ENCODE data around the gene TBC1D25.

TBC1D25 gene

DNA sequence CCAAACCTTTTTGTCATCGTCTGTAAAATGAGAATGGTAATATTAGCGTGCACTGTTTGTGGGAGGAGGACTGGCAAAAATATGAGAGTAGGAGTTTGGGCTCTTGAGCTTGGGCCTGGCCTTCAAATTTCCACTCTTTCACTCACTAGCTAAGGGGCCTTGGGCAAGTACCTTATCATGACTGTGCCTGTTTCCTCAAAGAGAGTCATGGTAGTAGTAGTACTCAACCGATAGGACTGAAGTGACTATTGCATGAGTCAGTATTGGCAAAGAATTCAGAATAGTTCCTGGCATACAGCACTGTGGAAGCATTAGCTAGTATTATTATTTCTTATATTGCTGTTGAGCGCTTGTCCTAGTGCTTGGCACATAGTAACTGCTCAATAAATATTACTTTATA, 18.8 kb downstream of the TBC1D25 start:
- Histone ChIP-seq H4K20me1 (ENCODE audit: insufficient read depth, low read length, poor library complexity, severe bottlenecking) (no peaks in the 10 kb centered on the region), H3K9ac (ENCODE audit: low read depth, low read length, poor library complexity, severe bottlenecking) (no peak overlapping the region), H3K4me1 (ENCODE audit: insufficient read depth, low read length, poor library complexity, severe bottlenecking) (no peaks in the 10 kb centered on the region), H3K4me2 (ENCODE audit: low read depth, low read length, poor library complexity, severe bottlenecking) (no peak overlapping the region), H3K9me3 (ENCODE audit: insufficient read depth, low read depth, low read length) (no peaks in the 10 kb centered on the region), H3K27me3 (ENCODE audit: insufficient read depth, low read length, poor library complexity, severe bottlenecking) (no peaks in the 10 kb centered on the region), H3K79me2 (ENCODE audit: insufficient read depth, low read length) (no peaks in the 10 kb centered on the region), H3K36me3 (ENCODE audit: insufficient read depth, low read length) (peaks cover 17% of the 10 kb centered on the region; the same call in 1 of the 2 replicates), H3K9me2 (replicated peaks; ENCODE audit: low read depth, low read length) (no peaks in the 10 kb centered on the region), H3K4me3 (ENCODE audit: low read length, poor library complexity, severe bottlenecking) (no peak overlapping the region), H2AFZ (ENCODE audit: low read length) (no peak overlapping the region), H3F3A (ENCODE audit: low read depth) (no peaks in the 10 kb centered on the region)
- TF ChIP-seq EZH2phosphoT487 (IDR thresholded peaks at IDR 0.05; ENCODE audit: borderline replicate concordance) (no peak), CTCF (conservative IDR thresholded peaks at IDR 0.05; ENCODE audit: low read length) (no peak)

DNA sequence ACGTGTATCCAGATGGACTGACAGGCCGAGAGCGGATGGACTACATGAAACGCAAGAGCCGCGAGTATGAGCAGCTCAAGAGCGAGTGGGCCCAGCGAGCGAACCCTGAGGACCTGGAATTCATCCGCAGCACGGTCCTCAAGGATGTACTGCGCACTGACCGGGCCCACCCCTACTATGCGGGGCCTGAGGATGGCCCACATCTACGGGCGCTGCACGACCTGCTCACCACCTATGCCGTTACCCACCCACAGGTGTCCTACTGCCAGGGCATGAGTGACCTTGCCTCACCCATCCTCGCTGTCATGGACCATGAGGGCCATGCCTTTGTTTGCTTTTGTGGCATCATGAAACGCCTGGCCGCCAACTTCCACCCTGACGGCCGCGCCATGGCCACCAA, 20.1 kb downstream of the TBC1D25 start:
- Histone ChIP-seq H3K27me3 (ENCODE audit: insufficient read depth, low read length, poor library complexity, severe bottlenecking) (no peaks in the 10 kb centered on the region), H3F3A (ENCODE audit: low read depth) (no peaks in the 10 kb centered on the region), H4K20me1 (ENCODE audit: insufficient read depth, low read length, poor library complexity, severe bottlenecking) (no peaks in the 10 kb centered on the region), H3K9me3 (ENCODE audit: insufficient read depth, low read depth, low read length) (no peaks in the 10 kb centered on the region), H3K4me3 (ENCODE audit: low read length, poor library complexity, severe bottlenecking) (no peak overlapping the region), H3K36me3 (ENCODE audit: insufficient read depth, low read length) (peaks cover 17% of the 10 kb centered on the region; the same call in 1 of the 2 replicates), H3K9ac (ENCODE audit: low read depth, low read length, poor library complexity, severe bottlenecking) (no peak overlapping the region), H3K4me1 (ENCODE audit: insufficient read depth, low read length, poor library complexity, severe bottlenecking) (no peaks in the 10 kb centered on the region), H3K9me2 (replicated peaks; ENCODE audit: low read depth, low read length) (no peaks in the 10 kb centered on the region), H3K4me2 (ENCODE audit: low read depth, low read length, poor library complexity, severe bottlenecking) (no peak overlapping the region), H3K79me2 (ENCODE audit: insufficient read depth, low read length) (no peaks in the 10 kb centered on the region), H2AFZ (ENCODE audit: low read length) (no peak overlapping the region)
- TF ChIP-seq EZH2phosphoT487 (IDR thresholded peaks at IDR 0.05; ENCODE audit: borderline replicate concordance) (no peak), CTCF (conservative IDR thresholded peaks at IDR 0.05; ENCODE audit: low read length) (no peak)

DNA sequence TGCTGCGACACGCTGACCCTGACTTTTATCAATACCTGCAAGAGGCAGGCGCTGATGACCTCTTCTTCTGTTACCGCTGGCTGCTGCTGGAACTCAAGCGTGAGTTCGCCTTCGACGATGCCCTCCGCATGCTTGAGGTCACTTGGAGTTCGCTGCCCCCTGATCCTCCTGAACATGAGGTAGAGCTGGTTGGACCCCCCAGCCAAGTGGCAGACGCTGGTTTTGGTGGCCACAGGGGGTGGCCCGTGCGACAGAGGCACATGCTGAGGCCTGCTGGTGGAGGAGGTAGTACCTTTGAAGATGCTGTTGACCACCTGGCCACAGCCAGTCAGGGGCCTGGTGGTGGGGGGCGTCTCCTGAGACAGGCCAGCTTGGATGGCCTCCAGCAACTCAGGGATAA, 20.5 kb downstream of the TBC1D25 start:
- peaks cover 17% of the 10 kb centered on the region; the same call in 1 of the 2 replicates for H3K36me3 ChIP-seq (ENCODE audit: insufficient read depth, low read length)
- no peaks in the 10 kb centered on the region for H3F3A ChIP-seq (ENCODE audit: low read depth)
- no peak overlapping the region for H3K4me3 ChIP-seq (ENCODE audit: low read length, poor library complexity, severe bottlenecking)
- H3K27me3 ChIP-seq (ENCODE audit: insufficient read depth, low read length, poor library complexity, severe bottlenecking), result no peaks in the 10 kb centered on the region
- no peak overlapping the region for H3K9ac ChIP-seq (ENCODE audit: low read depth, low read length, poor library complexity, severe bottlenecking)
- H2AFZ ChIP-seq (ENCODE audit: low read length), result no peak overlapping the region
- H3K9me3 ChIP-seq (ENCODE audit: insufficient read depth, low read depth, low read length), result no peaks in the 10 kb centered on the region
- H4K20me1 ChIP-seq (ENCODE audit: insufficient read depth, low read length, poor library complexity, severe bottlenecking), result no peaks in the 10 kb centered on the region
- H3K9me2 ChIP-seq (replicated peaks; ENCODE audit: low read depth, low read length), result no peaks in the 10 kb centered on the region
- no peak overlapping the region for H3K4me2 ChIP-seq (ENCODE audit: low read depth, low read length, poor library complexity, severe bottlenecking)
- no peaks in the 10 kb centered on the region for H3K4me1 ChIP-seq (ENCODE audit: insufficient read depth, low read length, poor library complexity, severe bottlenecking)
- no peaks in the 10 kb centered on the region for H3K79me2 ChIP-seq (ENCODE audit: insufficient read depth, low read length)
- TF ChIP-seq CTCF (conservative IDR thresholded peaks at IDR 0.05; ENCODE audit: low read length) (no peak), EZH2phosphoT487 (IDR thresholded peaks at IDR 0.05; ENCODE audit: borderline replicate concordance) (no peak)
